Stimulated activated CD4-positive, alpha-beta T cell treated with anti-CD3 and anti-CD28 coated beads, Interleukin-15, amount 100 ng/mL, for 48 hours (primary cell): ENCODE results near the gene ASXL1.

Source experiments
- DNase-seq, 2 donors: peaks; one replicate each; pipeline ENCODE4 v3.0.0-alpha.2; 2020; ENCODE audit warnings: low read depth in 2 of 2

ASXL1 gene

DNA sequence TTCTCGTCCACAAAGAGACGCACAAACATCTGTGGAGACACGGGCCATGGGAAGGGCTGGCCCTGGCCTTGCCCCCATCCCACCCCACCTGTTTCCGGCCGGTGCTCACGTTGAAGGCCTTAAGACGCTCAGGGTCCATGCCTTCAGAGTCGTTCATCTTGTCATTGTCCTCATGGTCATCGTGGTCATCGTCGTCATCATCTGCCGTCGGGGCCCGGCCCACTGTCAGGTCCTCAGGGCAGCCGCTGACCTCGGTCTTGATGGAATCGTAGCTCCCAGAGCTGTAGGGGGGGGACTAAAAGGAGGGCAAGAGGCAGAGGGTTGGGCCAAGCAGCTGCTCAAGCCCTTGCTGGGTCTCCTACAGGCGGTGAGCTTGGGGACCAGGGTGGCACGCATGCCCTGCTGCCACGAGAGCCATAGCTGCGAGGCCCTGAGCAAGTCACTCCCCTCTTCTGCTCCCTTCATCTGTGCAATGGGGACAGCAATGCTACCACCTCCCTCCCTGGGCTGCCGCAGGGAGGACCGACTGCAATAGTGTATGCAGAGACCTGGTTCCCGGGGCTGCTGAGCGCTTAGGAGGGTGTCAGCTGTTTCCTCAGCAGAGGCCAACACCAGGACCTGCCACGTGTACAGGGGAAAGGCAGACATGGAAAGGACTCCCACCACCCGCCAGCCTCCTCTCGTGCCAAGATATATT lies 95.5 kb downstream of the ASXL1 start:
- no peak for DNase-seq

DNA sequence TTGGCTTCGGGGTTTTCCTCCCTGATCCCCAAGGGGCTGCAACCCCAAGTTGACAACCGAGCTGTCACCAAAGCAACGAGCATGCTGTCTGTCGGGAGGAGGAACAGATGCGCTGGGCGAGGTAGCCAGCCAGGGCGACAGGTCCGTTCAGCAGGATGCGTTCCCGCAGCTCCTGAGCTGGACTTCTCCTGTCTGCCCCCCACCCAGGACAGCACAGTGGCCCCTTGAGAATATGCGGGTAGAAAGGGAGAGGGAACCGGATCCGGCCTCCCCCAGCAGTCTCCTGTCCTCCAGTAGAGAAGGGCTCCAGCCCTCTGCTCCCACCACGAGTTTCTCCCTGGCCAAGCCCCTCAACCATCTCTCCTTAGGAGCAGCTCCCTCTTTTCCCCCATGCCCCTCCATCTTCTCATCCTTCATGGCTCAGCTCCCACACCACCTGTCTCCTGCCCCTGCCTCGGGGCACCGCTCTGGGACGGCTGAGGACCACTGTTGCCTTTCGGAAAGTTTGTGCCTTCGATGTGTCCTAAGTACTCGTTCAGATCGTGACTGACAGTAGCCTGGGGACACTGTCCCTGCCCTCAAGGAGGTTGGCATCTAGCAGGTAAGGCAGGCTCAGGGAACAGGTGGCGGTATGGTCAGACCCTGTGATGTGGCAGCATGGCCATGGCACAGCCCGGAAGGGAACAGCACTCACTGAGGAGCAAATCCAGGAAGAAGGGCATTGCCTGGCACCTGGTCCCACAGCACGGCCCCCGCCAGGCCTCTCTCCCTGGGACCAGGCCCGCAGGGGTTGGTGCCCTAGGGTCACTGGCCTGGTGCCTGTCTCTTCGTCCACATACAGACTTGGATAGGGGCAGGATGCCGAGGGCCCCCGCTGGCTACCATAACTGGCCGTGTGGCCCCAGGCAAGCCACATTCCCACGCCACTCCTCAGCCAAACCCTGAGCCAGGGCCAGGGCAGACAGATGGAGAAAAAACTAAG lies 96.3 kb downstream of the ASXL1 start:
- DNase-seq: no peak

- DNase-seq: no peak
Observed at GRCh38 chr20:32455171-32455900, 97.2 kb downstream of the ASXL1 start.

GRCh38 chr20:32455901-32456701 lies 98.0 kb downstream of the ASXL1 start:
- DNase-seq: no peak

DNA sequence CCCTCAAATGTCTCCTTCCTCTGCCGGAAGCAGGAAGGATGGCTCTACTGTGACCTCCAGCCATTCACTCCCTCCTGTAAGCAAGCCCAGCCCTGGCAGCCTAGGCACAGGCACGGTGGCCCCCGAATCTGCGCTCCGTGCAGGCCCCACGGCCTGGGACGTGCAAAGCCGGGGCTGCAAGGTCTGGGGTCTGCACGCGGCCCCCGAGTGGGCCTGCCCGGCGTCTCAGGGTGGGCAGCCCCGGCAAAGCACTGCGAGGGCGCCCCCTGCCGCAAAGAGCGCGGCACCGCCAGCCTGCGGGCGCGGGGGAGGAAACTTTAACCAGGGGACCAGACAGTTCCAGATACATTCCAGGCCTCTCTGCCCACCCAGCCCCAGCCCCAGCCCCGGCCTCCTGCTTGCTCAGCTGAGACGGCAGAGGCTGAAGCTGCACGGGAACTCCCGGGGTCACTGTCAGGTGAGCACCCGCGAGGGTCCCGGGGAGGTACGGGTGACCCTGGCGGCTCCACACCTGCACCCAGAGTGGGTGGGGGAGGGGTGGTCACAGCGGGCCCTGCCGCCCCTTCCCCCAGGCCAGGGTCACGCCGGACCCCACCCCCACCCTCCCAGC lies 98.8 kb downstream of the ASXL1 start:
- DNase-seq: no peak

GRCh38 chr20:32457479-32457986 lies 99.4 kb downstream of the ASXL1 start:
- DNase-seq: no peak

GRCh38 chr20:32458061-32458836 lies 100.1 kb downstream of the ASXL1 start:
- no peak for DNase-seq

- DNase-seq: no peak
Observed at GRCh38 chr20:32458837-32459220, 100.7 kb downstream of the ASXL1 start.

DNA sequence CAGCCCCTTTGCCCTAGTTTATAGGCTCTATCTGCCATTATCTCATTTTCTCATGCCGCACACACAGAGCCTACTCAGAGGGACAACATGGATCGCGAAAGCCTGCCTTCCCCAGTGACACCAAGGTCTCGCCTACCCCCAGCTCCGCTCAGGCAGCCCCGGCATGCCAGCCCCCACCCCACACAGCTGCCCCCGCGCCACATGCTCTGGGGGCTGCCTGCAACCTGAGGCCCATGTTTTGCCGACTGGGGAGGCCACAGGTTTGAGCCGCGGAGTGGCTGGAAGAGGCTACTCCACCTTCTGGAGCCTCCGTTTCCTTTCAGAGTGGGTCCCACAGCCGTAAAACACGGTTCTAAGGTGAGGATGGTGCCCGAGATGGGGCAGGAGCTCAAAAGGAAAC lies 102.1 kb downstream of the ASXL1 start:
- no peak for DNase-seq

DNA sequence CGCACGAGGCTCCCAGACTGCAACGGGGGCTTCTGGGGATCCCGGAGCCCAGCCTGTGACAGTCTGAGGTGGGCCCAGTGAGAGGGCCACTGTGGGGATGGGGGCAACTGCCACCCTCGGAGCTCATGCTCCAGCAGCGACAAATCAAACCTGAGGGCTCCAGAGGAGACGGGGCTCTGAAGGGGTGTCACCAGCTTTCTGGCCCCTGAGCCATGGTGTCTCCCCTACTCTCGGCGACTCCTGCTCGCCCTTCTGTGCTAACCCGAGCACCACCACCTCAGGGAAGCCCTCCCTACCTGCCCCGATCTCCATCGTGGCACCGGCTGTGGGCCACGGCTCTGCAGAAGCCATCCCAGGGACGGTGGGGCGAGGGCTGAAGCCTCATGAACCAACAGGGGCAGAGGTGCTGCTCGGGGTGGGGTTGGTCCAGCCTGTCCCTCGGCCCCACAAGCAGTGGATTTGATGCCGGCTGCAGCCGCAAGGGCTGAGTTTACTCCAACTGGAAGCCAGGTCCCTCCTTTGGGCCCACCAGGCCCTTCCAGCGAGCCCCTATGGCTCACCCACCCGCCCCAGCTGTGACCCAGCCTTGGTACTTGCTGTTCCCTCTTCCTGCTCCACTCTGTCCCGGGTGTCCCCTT lies 102.7 kb downstream of the ASXL1 start:
- DNase-seq: no peak

- no peak for DNase-seq
Observed at GRCh38 chr20:32461836-32462600, 103.9 kb downstream of the ASXL1 start.

DNA sequence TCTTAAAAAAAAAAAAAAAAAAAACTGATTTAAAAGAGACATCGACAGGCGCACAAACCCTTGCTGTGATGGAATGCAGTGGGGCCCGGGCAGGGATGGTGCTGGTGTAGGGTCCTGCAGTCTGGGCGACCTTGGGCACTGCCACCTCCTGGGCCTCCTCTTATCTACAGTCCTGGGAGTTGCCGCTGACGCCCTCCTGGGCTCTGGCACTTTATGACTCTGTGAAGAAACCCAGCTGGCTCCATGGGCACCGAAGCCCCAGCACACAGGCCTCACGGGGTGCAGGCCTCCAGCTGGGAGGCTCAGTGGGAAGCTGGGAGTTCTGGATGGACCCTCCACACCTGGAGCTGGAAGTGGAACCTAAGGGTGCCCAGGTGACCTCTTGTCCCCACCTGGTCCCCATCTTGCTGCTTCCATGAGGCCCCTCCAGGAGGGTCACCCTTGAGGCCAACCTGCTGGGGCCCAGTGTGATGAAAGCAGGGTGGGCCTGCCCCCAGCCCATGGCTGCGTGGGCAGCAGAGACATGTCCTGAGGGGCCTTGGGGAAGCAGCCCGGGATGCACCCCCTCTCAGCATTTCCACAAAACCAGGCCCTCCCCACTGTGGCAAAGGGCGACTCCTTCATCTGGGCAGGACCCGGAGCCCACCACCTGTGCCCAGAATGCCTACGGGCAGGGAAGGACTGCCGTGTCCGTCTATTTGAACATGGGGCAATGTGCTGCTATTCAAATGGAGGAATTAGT lies 104.9 kb downstream of the ASXL1 start:
- DNase-seq: no peak

DNA sequence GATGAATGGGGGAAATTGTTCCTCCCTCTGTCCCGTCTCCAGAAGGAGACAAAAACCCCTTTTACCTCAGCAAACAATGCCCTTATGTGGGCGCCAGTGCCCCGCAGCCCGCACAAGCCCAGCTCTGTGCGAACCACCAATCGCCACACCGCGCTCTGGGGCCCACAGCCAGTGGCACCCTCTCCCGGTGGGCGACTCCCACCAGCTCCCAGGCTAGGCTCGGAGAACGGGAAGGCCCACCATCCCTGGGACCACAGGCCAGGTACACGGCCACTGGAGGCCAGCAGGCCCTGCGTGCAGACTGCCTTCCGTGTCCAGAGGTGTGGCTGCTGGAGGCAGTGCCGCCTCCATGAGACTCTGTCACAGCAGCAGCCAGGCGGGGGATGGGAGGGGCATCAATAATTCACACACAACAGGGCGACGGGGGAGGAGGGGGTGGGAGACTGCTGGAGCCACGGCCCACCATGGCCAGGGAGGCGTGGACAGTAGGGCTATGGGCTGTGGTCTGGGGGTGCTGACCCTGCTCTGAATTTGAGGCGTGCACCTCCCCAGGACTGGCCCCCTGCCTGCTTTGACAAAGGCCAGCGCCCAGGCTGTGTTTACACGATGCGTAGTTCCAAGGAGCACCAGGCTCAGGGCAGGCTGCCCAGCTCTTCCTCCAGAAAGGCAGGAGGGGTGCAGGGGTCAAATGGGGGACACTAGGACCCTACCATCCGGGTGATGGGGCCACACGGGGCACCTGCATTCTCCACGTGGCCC lies 105.7 kb downstream of the ASXL1 start:
- DNase-seq: no peak

DNA sequence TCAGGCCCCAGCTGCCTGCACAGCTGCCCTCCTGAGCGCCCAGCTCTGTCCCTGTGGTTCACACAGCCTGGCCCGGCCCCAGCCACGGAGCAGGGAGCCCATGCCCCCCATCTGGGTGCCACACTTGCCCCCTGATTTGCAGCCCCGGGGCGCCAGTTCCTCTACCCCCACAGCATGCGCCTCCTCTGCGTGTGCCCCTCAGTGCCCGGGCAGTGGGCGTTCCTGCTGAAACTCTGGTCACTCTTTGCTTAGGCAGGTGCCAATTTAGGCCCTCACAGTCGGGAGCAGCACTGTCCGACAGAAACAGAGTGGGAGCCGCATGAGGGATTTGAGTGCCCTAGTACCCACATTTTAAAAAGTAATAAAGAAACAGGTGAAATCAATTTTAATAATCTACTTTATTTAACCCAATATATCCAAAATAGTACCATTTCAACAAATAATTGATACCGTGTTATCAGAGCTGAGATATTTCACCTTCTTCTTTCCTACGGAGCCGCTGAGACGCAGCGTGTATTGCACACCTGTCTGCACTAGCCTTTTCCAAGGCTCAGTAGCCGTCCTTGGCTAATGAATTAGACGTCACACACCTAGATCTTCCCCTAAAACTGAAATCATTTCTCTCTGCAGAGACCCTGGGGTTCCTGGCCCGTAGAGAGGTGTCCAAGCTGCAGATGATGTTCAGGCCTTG lies 106.4 kb downstream of the ASXL1 start:
- DNase-seq: no peak

DNA sequence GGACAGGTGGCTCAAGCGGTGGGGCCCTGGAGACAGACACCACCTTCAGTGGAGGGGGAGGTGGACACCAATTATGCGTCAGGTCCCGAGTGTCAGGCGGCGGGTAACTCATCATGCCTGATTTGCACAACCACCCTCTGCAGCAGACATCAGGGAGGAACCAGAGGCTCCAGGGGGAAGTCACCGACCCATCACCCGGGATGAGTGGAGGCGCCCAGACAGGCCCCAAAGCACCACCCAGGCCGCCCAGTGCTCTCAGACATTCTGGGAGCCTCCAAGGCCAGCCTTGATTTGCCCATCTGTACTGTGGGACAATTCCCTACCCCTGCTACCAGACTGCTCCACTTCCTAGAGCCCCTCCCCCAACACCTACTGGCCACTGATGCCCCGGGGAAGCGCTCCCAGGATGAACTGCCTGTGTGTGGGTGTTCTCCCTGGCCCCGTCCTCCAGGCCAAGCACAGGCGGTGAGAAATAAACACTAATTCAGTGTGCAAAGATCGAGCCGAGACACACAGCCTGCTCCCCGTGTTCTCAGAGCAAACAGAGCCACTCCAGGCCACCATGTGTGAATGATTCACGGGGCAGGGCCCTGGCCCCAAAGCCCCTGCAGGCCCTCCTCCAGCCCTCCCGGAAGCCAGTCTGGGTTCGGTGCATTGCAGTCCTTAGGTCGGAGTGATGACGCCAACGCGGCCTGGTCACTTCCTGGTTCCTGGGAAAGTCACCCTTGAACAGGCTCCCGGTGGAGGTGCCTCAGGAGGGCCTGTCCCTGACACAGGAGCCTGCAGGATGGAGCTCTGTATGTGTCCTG lies 107.2 kb downstream of the ASXL1 start:
- no peak for DNase-seq
